OCI-LY7 (cell line): ENCODE data around the gene ZEB1.

ENCODE experiments used
- EZH2phosphoT487 ChIP-seq: fragments of 200-600 bp; sonication (generic); IDR thresholded peaks from 2 replicates; pipeline ENCODE4 v1.6.1; 2018; ENCODE audit warnings: low read depth, borderline replicate concordance, mild to moderate bottlenecking, mixed run types, antibody characterized with exemption, low read length, moderate library complexity, mixed read lengths
- TF ChIP-seq, protein P1 (sequence below): fragments of 200-600 bp; sonication (generic); conservative IDR thresholded peaks from 2 replicates; pipeline ENCODE4 v1.5.1; 2014; ENCODE audit warnings: mild to moderate bottlenecking, antibody characterized with exemption, low read length, moderate library complexity, mixed read lengths

DNA sequence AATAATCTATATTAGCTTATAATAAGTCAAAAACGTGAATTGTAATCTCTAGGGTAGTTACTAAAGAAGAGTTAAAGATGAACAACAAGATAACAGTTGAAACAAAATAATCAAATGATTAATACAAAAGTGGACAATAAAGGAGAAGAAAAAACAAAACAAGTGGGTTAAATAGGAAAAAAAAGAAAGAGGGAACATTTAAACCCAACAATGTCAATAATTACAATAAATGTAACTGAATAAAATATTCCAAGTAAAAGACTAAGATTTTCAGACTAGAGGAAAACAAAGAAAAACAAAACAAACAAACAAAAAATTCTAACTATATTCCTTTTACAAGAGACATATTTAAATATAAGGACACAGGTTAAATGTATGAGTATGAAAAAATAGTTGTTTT is 38.0 kb upstream of the ZEB1 start:
- TF ChIP-seq EZH2phosphoT487 = no peak
- TF ChIP-seq, protein P1, sequence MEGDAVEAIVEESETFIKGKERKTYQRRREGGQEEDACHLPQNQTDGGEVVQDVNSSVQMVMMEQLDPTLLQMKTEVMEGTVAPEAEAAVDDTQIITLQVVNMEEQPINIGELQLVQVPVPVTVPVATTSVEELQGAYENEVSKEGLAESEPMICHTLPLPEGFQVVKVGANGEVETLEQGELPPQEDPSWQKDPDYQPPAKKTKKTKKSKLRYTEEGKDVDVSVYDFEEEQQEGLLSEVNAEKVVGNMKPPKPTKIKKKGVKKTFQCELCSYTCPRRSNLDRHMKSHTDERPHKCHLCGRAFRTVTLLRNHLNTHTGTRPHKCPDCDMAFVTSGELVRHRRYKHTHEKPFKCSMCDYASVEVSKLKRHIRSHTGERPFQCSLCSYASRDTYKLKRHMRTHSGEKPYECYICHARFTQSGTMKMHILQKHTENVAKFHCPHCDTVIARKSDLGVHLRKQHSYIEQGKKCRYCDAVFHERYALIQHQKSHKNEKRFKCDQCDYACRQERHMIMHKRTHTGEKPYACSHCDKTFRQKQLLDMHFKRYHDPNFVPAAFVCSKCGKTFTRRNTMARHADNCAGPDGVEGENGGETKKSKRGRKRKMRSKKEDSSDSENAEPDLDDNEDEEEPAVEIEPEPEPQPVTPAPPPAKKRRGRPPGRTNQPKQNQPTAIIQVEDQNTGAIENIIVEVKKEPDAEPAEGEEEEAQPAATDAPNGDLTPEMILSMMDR = no peak
